ENCODE data around the gene CACNA1C.

The CACNA1C gene

DNA sequence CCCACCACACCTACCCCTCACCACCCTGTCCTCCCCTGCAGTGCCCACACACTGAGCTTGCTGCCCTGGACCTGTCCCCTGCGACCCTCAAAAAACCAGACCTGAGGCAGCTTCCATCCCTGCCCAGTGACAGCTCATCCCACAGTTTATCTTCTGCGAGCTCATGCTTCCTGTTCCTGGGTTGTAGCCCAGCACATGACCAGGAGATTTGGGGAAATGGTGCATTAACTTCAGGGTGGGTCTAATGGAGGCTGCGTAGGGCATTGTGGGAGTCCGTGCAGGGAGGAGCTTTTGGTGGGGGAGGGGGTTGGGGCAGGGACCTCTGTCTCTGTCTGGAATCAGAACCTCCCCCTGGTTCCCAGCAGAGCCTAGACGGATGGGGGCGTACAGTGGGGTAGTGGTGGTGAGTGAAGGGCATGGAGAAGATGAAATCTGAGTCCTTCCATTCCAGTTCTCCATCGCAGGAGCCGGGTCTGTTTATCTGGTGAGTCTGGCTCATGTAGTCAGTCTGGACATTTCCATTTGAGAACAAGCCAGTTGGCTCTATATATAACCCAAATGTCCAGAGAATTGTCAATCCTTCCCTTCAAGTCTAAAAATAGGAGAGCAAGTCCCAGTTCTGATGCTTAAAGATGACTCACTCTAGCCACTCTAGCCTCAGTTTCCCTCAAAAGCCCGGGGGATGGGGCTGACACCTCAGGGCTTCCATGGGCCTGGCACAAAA lies 270.9 kb downstream of the CACNA1C start:
- no peak for DNase-seq (ENCODE audit: low read depth)

DNA sequence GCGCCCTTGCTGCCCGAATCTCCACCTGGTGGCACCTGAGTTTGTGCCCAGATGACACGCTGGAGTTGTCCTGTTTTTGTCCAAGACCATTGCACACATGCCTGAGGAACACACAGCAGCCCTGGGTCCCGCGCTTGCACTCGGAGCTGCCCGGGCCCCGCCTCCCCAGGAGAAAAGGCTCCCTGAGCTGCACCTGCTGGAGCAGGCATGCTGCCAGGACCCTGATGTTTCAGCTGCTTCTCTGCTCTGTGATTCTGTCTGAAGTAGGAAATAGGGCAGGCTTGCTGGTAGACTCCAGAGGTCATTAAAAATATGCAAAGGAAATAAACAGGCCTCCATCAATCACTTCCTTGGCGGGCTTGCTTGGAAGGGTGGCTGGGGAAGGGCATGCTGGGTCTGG lies 271.6 kb downstream of the CACNA1C start:
- DNase-seq (ENCODE audit: low read depth), result no peak

DNA sequence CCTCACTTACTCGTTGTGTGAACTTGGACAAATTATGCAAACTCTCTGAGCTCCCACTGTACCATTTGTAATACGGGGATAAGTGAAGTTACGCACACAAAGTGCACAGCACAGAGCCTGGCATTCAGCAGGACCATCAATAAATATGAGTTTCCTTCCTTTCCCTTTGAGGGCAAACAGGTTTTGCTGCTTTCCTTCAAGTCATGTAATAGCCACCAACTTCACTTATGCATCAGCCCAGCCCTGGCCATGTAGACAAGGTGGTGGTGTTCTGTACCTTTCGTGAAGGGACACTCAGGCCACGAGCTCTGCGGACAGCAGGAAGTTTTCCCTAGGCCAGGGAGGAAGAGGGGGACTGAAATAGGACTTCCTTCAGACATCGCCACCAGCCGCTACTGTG lies 272.7 kb downstream of the CACNA1C start:
- DNase-seq (ENCODE audit: low read depth), result no peak

DNA sequence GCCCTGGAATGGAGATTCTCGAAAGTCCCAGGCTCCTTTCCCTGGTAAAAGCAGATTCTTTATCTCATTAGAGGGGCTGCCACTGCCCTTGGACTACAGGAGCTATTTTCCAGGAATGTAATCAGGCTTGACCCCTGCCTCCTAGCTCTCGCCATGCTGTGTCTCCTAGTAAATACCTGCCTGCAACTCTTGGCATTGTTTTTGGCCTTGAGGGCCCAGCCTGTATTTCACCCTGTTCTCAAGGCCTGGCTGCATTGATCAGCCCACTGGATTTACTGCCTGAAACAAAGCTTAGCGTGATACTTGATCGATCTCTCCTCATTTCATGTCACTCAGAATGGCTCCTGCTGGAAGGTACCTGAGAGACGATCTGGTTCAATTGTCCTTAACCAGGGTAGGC lies 273.7 kb downstream of the CACNA1C start:
- no peak for DNase-seq (ENCODE audit: low read depth)

DNA sequence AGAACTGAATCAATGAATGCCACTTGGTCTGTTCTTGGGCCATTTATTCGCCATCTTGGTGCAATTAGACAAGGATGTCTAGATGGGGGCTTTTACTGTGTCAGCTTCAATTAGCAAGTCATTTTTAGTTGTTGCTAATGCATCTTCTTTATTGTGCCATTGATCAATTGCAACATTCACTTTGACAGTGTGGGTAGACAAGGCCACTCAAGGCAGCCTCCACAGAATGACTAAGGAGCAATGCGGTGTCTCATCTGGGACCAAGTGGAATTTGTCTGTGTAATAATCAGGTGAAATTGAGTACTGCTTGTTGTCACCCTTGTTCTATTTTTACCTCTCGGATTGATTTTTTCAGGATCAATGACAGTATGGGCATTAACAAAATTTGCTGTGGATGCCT lies 275.9 kb downstream of the CACNA1C start:
- no peak for DNase-seq (ENCODE audit: low read depth)

DNA sequence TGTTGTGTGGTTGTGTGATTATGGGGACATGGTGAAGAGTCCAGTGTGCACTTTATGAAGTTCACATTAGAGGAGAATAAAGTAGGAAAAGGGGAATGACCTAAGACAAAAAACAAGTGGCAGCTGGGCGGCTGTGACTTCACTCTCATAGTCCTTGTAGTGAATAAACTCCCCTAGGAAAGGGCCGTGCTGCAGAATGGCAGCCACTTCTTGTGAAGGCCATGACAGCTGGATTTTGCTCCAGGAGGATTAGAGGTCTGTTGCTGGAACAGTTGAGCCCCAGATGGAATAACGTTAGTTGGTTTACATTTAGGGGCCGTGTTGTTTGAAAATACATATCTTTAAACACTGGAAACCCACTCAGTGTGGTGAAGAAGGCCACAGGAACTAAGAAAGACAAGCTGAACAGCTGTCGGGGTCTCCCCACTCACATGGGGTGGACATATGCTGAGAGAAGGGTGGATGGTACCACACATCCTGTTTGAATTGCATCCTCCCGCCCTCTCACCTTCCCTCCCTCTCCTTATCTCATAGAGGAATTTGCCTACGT lies 276.9 kb downstream of the CACNA1C start:
- no peak for DNase-seq (ENCODE audit: low read depth)

DNA sequence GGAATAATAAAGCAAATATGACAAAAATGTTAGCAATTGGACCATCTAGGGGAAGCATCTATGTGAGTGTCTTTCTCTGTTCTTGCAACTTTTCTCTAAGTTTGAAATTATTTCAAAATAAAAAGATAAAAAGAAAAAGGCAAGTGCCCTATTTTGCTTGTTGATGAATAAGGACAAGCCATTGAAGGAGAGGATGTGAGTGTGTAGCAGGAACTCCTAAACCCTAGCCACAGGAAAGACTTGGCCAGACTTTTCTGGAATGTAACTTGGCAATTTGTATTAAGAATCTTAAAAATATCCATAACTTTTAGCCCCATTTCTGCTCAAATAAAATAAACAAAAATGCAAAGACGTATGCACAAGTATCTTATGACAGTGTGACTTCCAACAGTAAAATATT lies 279.4 kb downstream of the CACNA1C start:
- DNase-seq (ENCODE audit: low read depth), result no peak

DNA sequence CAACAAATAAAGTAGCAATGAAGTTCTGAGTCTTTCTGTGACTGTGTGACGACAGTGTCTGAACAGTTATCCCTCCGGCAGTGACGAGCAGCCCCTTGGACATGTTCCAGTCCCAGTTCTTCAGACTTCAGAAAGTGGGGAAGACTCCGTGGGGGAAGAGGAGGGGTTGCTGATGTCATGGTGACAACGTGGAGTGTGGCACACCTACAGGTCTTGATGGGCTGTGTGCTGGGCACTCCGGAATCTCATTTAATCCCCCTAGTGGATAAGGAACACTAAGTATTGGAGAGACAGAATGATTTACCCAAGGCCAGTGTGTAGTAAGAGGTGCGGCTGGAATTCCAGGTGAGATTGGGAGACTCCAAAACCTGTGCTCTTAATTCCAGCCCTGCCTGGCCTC lies 280.2 kb downstream of the CACNA1C start:
- DNase-seq (ENCODE audit: low read depth), result no peak

DNA sequence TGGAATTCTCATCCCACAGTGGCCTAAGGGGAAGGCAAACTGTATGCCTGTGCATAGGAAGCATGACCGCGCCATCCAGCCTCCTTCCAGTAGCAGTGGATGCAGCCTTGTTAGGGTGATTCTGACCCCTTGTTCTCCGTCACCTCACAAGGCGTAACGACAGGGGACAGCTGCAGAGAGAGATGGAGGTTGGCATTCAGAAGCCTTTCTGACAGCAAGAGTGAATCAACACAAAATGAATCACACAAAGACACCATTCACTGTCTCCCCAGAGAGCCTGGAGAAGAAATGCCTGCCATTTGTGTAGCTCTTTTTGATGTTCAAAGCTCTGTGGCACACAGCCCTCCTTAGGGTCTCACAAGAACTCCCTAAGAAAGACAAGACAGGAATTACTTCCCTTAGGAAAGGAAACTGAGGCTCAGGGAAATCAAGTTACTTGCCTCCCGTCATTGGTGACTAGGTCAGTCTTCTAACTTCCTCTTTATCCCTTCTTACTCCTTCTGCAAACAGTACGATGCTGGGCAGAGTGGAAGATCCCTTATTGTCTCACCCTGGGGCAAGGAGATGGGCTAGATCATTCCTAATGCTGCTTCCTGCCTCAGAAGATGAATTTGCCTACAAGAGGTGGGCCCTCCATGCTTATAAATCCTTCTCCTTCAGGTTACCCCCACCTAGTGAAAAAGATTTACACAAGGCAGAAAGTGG lies 280.9 kb downstream of the CACNA1C start:
- DNase-seq (ENCODE audit: low read depth), result no peak

DNA sequence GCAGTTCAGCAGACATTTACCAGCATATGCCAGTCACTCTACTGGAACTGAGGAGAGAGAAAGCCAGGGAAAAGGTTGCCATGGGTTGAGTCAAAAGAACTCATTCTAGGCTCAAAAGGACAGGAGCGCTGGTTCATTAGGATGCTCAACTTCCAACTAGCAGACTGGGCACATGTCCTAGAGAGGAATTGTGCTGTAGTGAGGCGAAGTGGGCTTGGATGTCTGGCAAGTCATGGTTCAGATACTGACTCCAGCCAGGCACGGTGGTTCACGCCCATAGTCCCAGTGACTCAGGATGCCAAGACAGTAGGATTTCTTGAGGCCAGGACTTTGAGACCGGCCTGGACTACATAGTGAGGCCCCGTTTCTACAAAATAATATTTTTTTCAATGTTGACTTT lies 281.5 kb downstream of the CACNA1C start:
- DNase-seq (ENCODE audit: low read depth), result no peak

DNA sequence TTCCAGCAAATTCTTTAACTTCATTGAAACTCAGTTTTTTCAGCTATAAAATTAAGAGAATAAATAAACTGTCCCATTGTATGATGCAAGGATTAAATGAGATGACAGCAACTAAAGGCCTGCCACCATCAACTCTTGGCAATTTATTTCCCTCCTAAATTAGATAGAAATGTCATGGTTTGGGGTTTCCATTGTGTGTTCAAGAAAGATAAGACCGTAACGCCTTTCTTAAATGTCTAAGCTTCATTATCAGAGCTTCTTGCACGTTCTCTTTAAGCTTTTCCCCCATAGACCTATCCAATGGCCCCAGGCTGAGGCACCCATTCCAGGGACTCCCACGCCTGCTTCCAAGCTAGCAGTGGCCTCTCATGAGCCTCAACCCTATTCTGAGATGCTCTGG lies 281.9 kb downstream of the CACNA1C start:
- DNase-seq (ENCODE audit: low read depth), result no peak

DNA sequence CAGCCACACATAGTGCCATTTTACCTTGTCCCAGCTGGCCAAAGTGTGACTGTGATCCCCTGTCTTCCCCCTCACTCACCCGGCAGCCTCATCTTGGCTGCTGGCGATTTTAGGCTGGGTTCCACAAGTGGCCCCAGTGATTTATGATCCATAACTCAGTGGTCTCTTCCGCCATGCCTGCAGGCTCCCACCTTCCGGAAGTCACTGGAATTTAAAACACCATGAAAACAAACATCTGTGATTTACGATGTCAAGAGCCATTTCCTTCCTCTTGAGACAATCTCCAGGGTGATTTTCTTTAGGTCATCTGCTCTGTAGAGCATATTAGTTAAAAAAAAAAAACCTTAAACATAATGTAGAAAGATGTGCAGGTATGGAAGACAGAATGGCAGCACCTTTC lies 282.3 kb downstream of the CACNA1C start:
- no peak for DNase-seq (ENCODE audit: low read depth)

DNA sequence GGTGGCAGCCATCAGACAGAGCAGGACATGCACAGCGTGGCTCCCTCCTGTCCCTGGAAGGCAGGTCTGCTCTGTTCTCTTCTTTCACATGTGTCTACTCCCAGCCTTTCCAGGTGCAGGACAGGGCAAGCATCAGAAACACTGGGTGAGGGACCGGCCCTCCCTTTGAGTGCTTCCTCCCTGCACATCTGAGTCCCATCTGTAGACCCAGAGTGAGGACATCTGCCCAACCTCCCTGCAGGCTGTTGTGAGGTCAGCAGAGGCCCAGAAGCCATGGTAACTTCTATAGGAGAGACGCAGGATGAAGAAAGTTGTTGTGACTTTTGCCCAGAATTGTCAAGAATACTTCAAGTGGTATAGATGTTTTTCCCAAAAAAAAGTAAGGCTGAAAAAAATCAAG lies 282.7 kb downstream of the CACNA1C start:
- DNase-seq (ENCODE audit: low read depth), result no peak

DNA sequence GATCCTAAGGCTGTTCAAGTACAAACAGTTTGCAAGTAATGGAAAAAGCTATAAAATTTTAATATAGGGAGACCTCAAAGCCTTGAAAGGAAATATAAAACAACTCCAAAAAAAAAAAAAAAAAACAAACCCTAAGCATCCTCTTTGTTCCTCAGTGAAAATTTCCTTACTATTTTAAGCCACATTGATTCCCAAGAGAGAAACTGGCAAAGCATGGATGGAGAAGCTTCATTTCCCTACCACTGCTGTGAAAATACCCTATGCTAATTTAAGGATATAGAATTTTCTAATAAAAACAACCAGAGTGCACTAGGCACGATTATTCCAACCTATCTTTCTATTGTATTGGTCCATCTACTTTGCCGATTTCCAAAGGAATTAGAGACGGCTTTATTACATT lies 283.1 kb downstream of the CACNA1C start:
- DNase-seq (ENCODE audit: low read depth), result no peak

DNA sequence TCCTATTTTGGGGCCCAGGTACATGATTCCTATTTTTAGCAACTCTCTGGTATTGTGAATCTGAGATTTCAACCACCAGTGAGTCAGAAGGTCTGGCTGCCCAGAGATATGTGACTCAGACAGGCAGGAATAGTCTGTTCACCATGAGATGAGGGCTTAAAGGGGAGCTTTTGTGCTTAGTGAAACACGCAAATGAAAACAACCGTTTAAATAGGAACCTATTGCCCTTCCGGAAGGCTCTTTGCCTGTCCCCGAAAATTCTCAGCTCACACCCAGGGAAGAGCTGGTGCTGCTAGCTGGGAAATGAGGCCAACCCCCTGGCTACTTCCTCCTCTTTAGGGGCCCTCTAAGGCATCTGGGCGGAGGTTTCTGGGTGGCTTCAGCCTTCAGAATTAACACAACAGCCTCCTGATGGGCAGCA lies 283.6 kb downstream of the CACNA1C start:
- DNase-seq (ENCODE audit: low read depth), result no peak

DNA sequence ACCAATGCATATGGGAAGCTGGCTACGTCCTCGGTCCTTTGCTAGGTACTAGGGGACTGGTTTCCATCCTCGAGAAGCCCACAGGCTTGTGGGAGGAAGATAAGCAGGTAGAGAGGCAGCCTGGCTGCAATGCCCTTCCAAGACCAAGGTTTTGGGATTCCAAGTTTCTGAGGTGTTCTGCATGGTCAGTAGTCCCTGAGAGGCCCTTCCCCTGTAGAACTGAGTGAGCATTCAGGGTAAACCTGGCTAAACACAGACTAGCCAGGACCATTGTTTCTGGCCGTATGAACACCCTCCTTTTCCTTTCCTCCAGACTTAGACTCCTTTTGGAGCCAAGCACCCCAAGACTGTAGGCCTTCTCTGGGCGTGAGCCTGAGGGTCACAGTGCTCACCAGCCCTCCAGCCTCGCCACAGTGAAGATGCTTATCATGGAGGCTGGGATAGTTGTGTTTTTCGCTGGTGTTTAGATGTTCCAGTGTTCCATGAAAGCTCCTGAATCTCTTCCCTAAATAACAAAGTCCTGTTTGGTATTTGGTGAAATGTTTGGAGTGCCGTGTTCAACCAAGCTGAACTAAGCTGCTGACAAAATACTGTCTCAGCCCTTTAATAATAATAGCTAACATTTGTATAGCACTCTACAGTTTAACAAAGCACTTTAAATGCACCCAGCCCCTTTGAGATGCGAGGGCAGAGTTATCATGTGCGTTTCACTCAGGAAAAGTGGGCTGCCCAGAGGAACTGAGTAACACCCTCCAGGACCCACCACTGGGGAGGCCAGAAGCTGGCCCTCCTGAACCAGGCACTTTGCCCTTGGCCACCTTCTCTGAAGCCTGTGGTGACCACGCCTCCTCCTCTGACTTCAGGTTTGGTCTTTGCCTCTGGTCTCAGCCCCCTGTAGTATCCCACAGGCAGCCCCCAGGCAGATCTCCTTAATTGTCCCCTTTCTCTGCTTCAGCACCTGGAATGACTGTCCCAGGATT lies 284.5 kb downstream of the CACNA1C start:
- DNase-seq (ENCODE audit: low read depth), result no peak

DNA sequence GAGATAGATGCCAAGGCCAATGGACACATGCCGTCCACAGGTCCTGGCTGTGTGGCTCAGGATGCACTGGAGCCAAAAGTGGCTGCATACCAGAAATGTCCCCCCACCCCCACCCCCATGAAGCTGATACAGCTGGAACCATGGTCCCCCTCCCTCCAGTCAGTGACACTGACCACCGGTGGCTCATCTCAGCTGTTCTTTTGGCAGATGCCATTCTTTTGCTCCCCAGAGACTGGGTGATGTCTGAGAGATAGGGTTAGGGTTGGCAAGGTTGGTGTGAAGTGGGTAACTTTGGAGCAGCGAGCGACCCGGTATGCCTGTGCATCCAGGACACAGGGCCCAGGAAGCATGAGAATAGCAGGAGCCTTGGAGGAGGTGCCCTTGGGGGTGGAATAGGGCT lies 285.6 kb downstream of the CACNA1C start:
- DNase-seq (ENCODE audit: low read depth), result no peak

DNA sequence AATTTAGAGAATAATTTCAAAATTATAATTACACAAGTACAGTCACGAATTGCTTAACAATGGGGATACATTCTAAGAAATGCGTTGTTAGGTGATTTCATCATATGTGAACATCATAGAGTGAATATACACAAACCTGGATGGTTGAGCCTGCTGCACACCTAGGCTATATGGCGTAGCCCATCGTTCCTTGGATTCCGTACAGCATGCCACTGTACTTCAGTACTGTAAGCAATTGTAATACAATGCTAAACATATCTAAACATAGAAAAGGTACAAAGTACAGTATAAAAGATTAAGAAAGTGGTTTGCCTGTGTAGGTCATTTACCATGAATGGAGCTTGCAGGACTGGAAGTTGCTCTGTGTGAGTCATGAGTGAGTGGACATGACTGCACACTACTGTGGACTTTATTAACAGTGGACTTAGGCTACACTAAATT lies 286.2 kb downstream of the CACNA1C start:
- DNase-seq (ENCODE audit: low read depth), result no peak

DNA sequence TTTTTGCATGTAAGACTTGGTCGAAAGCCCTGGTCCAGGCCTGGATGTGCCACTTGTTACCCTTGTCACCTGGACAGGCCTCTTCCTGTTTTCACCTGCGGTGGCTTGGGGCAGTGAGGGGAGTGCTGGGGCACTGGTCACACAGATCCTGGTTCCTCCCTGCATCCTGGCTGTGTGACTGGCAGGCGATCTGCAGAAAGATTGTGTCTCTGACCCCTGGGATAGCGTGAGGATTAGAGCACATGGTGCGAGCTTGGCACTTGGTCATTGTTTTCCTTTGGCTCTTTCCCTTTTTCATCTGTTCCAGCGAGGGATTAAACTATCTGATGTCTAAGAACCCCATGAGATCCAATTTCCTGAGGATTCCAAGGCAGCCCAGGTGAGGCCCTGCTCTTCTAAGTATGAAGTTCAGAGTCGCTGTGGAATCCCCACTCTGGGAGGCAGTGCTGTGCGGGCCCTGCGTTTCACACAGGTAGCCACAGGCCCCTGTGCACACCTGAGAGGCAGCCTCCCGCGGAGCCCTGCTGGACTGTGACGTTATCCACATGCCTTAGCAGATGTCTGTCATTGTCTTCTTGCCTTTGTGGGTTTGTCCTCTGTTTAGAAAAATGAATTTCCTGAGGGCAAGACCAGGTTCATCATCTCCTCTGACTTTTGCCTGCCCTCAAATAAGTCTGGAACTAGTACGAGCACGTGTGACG lies 288.4 kb downstream of the CACNA1C start:
- DNase-seq (ENCODE audit: low read depth), result no peak

DNA sequence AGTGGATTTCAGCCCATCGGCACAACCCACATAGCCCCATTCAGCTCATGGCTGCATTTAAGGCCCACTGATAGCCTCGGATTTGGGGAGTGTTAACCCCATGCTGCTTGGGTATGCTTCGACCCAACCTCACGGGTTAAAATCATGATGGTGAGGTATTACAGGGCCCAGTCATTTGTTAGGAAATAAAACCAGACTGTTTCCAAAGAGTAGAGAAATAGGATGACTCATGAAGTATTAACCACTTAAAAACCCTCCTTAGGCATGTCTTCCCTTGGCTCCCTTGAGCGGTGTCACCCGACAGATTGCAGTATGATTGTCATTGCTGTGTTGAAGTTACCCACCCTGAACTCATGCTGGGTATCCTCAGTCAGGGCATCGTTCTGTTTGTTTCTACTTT lies 289.1 kb downstream of the CACNA1C start:
- no peak for DNase-seq (ENCODE audit: low read depth)

DNA sequence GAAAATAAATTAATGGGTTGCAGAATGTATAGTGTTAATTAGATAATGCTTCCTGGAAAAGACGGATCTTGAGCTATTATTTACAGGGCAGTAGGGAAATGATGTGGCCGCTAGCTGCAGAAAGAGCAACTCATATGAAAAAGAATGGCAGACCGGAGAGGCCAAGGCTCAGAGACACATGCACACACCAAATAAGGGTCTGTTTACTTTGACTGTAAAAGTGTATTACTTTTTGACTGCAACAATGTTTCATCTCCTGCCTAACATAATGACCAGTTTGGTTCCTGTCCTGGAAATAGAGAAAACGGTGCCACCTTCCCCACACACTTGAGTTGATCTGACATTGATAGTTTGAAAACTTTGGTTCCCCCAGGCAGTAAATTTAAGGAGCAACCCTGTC lies 290.9 kb downstream of the CACNA1C start:
- no peak for DNase-seq (ENCODE audit: low read depth)

DNA sequence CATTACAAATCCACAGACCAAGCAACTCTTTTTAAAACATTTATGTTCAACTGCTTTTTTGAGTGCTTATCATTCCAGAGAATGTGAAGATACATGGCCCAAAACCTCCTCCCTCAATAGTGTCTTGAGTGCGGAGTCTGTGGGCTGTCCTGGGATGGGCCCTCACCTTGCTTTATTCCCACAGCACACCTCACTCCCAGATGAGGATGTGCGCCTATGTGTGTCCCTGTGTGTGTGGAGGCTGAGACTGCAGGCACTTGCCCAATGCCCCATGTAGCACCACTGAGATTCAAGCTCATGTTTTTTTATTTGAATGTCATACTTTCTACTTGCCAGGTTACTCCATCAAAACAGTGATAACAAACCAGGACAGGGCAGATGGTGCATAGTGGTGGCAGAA lies 291.7 kb downstream of the CACNA1C start:
- DNase-seq (ENCODE audit: low read depth), result no peak

Data from activated gamma-delta T cell treated with anti-CD3 and anti-CD28 coated beads, Interleukin-2, amount 50 U/mL, for 16 hours (primary cell).